ENCODE measurements around the gene KCNIP2. TPM values are rescaled to one million over a fixed set of nuclear protein-coding genes. Genes with fewer than 3 reads are reported as not detected.

KCNIP2 gene
- 2.2 and 3.9 TPM in 2 replicates for total RNA-seq
- long read RNA-seq = 0 reads

DNA sequence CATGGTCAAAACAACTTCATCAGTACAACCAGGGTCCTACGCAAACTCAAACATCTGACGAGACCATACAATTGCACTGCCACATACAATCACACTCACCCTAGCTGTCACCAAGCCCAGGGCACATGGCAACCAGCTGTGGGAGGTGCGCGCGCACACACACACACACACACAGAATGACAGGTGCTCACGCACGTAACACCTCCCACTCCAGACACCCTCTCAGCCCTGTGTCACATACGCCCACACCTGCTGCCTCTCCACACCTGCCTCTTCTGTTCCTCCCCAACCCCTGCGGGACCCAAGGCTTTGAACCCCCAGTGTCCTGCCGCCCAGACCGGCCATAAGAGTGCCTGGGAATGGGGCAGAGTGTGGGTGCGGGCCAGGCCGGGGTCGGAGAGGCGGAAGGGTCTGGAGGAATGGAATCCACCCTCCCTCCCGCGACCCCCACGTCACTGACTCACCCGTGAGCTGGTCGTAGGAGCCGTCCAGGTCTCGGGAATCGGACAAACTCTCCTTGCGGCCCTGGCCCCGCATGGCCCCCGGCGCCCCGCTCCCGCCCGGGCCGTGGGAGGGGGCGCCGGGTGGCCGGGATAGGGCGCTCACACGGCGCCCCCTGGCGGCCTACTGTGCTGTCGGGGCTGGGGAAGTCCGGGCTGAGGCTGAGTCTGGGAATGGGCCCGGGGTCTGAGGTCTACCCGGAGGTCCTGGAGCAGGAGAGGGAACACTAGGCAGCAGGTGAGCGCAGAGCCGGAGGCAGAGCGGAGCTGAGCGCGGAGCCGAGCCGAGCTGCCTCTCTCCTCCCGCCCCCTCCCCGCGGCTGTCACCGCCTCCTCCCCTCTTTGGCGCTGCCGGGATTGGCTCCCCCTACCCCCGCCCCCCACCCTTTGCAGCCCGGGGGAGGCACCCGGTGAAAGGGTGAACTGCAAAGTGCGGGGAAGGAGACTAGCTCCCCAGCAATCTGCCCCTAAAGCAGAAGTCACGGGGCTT is at the start of gene KCNIP2:
Gene KCNIP2, minus strand, starts transcription at position 769 of the 990 bp plus-strand sequence. Its CDS starts 232 bp downstream, at position 537.
- H3K36me3 Mint-ChIP-seq (ENCODE audit: low read depth) = no peaks in the 10 kb centered on the region
- TF ChIP-seq, protein P1, sequence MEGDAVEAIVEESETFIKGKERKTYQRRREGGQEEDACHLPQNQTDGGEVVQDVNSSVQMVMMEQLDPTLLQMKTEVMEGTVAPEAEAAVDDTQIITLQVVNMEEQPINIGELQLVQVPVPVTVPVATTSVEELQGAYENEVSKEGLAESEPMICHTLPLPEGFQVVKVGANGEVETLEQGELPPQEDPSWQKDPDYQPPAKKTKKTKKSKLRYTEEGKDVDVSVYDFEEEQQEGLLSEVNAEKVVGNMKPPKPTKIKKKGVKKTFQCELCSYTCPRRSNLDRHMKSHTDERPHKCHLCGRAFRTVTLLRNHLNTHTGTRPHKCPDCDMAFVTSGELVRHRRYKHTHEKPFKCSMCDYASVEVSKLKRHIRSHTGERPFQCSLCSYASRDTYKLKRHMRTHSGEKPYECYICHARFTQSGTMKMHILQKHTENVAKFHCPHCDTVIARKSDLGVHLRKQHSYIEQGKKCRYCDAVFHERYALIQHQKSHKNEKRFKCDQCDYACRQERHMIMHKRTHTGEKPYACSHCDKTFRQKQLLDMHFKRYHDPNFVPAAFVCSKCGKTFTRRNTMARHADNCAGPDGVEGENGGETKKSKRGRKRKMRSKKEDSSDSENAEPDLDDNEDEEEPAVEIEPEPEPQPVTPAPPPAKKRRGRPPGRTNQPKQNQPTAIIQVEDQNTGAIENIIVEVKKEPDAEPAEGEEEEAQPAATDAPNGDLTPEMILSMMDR (conservative IDR thresholded peaks at IDR 0.05) = peak; percentile 71
- no peak within 1 kb of the TSS for H3K27ac Mint-ChIP-seq (ENCODE audit: unreplicated experiment)
- DNase-seq (ENCODE audit: low read depth, low spot score) = peak; percentile 41
- H3K4me1 Mint-ChIP-seq = peaks cover 47% of the 10 kb centered on the region
- H3K4me3 Mint-ChIP-seq = peak within 1 kb of the TSS; percentile 66
- H3K9me3 Mint-ChIP-seq = no peaks in the 10 kb centered on the region
- H3K27me3 Mint-ChIP-seq (ENCODE audit: low read depth) = peaks cover 37% of the 10 kb centered on the region

- no peaks in the 10 kb centered on the region for H3K36me3 Mint-ChIP-seq (ENCODE audit: low read depth)
- H3K4me1 Mint-ChIP-seq = peaks cover 20% of the 10 kb centered on the region
- no peak overlapping the region for H3K4me3 Mint-ChIP-seq
- H3K9me3 Mint-ChIP-seq = no peaks in the 10 kb centered on the region
- DNase-seq (ENCODE audit: low read depth, low spot score) = no peak
- TF ChIP-seq, protein P1 (conservative IDR thresholded peaks at IDR 0.05) = no peak
- no peak overlapping the region for H3K27ac Mint-ChIP-seq (ENCODE audit: unreplicated experiment)
- H3K27me3 Mint-ChIP-seq (ENCODE audit: low read depth) = no peaks in the 10 kb centered on the region
These were observed 49.3 kb upstream of the KCNIP2 start for GRCh38 chr10:101892782-101893391.

DNA sequence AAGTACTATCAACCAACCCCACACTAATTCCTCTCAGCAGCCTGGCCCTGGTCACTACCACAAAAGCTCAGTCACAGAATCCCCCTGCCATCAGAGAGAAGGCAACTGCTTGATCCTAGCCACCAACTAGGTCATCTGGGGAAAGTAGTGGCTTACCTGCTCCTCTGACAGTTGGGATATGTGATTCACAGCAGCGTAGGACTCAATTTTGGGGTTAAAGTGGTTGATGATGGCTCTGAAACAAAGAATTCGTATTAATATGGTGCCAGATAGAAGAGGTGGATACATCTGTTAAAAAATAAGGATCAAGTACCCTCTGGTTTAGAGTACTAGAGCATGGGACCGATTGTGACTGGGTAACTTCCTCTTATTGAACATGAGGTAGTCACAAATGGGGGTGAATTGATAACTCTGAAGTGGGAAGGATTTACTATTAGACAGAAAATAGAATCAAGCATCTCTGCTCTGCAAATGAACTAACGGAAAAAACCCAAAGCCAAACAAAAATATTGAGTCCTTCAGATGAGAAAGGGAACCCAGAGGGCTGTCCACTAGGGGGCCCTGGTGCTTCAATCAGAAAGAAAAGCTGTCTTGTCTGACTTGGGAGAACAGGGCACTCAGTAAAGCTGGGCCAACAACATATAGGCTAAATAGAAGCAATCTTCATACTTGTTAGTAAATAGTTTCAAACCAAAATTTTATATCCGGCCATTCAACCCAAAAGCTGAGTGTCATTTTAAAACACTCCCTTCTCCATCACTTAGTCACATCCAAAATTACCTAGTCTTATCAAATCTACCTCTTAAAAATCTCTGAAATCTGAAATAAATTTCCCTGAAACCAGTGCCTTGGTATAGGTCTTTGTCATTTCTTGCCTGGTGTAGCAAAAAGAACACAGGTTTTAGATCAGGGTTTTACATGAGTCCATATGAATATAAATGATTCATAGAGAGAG is 45.9 kb upstream of the KCNIP2 start:
- Mint-ChIP-seq H3K9me3 (no peaks in the 10 kb centered on the region), H3K36me3 (ENCODE audit: low read depth) (no peaks in the 10 kb centered on the region), H3K27ac (ENCODE audit: unreplicated experiment) (no peak overlapping the region), H3K4me3 (no peak overlapping the region), H3K27me3 (ENCODE audit: low read depth) (no peaks in the 10 kb centered on the region), H3K4me1 (peaks cover 29% of the 10 kb centered on the region)
- TF ChIP-seq, protein P1 (conservative IDR thresholded peaks at IDR 0.05) = peak; percentile 94
- peak; percentile 79 for DNase-seq (ENCODE audit: low read depth, low spot score)

- Mint-ChIP-seq H3K27me3 (ENCODE audit: low read depth) (no peaks in the 10 kb centered on the region), H3K4me1 (peaks cover 29% of the 10 kb centered on the region), H3K27ac (ENCODE audit: unreplicated experiment) (no peak overlapping the region), H3K36me3 (ENCODE audit: low read depth) (no peaks in the 10 kb centered on the region), H3K4me3 (peak overlapping the region; percentile 8), H3K9me3 (no peaks in the 10 kb centered on the region)
- TF ChIP-seq, protein P1 (conservative IDR thresholded peaks at IDR 0.05) = no peak
- no peak for DNase-seq (ENCODE audit: low read depth, low spot score)
These were observed 44.8 kb upstream of the KCNIP2 start for GRCh38 chr10:101888251-101888949.

All from neural crest cell (in vitro differentiated cells).